HG02759 (cell line): ENCODE data around the gene GRAMD1A.
"Not testable (repeated sequence)": the region's sequence is repeated elsewhere in the genome, so short reads cannot be mapped to it uniquely, and the experiment has no call there.

Experiments
- ATAC-seq: cut with Tn5 transposase; IDR thresholded peaks from one replicate; pipeline ENCODE4 v1.9.1; 2021; ENCODE audit warnings: mild to moderate bottlenecking, moderate library complexity; ENCODE audit not compliant: unreplicated experiment

Gene GRAMD1A

GRCh38 chr19:34999498-35000337, at the start of gene GRAMD1A:
TSS of gene GRAMD1A (plus strand) at chr19:35000323. CDS start at chr19:35000479, 156 bp downstream.
- ATAC-seq, result peak; percentile 62

DNA sequence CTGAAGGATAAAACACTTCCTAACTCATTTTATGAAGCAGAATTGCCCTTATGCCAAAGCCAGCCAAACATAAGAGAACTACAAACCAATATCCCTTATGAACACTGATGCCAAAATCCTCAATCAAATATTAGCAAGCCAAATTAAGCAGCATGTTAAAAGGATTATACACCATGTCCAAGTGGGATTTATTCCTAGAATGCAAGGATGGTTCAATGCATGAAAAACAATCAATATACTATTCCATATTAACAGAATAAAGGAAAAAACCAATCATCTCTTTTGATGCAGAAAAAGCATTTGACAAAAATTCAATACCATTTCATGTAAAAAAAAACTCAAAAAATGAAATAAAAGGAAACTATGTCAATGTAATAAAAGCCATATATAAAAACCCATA, 47.0 kb upstream of the GRAMD1A start:
- no peak for ATAC-seq

GRCh38 chr19:34957830-34958751, 42.0 kb upstream of the GRAMD1A start:
- ATAC-seq, result no peak

DNA sequence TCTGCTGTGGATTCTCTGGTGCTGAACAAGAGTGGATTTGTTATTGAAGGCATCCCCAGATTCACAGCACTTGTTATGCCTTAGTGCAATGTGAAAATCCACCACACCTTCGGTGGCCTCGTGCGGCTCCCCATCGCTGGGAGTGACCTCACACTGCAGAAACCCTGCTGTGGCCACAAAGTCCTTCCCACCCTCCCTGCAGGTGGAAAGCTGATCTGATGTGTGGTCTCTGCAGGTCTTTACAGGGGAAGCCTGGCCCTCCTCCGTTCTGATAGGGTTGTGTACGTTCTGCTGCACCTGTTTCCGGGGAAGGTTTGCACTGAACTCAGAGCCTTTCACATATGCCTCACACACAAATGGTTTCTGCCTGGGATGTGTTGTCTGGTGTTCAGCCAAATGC, 41.1 kb upstream of the GRAMD1A start:
- no peak for ATAC-seq

- no peak for ATAC-seq
These were observed 39.9 kb upstream of the GRAMD1A start for GRCh38 chr19:34960103-34960805.

DNA sequence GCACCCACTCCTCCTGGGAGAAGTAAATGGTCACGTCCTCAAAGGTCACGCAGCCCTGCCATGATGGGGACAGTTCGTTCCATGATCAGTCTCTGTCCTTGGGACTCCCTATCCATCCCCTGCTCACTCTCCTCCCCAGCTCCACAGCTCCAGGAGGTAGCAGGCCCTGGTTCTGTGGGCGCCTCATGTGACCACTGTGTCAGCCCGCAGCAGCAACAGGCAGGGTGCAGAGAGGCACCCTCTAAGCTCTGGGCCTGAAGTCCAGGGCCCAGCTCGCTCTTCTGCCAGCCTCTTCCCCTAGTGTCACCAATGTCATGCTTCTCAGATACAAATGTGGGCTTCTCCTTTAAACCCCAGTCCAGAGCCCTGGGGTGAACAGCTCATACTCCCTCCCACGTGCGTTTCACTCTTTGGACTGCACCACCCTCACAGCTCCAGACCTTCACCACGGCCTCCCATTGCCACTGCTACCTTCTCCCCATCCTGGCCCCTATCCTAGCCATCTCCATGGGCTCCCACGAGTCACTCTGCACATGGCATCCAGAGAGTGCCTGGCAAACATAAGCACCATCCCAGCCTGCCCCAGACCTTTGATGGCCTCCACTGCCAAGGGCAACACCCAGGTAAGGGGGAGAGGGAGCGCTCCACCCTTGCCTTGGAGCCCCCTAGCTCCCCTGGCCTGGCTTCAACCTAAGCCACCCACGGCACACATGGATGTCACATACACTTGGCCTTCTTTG, 39.0 kb upstream of the GRAMD1A start:
- ATAC-seq, result no peak

DNA sequence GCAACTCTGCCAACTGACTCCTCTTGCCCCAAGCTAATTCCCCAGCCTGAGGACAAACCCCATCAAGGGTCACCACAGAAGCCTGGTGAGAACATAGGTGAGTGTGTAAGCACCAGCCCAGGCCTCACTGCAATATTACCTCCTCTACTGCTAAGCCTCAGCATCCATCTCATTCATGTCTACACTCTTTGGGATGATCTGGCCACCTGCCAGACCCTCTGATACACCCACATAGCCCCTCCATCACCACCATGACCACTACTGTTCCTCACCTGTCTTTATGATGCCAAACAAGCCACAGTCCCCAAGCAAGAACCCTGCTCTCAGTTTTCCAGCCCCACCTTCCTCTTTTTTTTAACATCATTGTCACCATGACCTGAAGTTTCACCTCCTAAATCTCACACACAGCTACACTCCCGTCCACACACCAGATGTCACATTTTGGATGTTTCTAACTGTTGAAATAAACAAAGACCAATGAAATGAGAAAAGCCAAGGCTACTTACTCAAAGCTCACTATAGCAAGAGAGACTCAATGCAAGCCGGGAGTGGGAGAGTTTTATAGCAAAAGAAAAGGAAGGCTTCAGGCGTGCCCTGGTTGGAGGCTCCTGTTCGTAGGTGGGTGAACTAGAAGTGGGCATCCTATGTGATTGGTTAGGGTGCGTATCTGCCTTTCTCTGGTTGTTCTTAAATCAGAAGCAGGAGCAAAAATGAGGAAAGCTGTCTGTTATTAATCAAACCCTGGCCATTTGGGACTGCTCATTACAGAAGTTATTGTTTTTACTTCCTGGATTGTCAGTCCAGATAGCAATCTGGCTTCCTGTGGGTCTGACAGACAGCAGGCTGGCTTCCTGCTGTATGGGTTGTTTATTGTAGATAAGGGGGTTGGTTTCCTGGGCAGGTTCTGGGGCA, 38.1 kb upstream of the GRAMD1A start:
- no peak for ATAC-seq

GRCh38 chr19:34962687-34963572, 37.2 kb upstream of the GRAMD1A start:
- no peak for ATAC-seq

DNA sequence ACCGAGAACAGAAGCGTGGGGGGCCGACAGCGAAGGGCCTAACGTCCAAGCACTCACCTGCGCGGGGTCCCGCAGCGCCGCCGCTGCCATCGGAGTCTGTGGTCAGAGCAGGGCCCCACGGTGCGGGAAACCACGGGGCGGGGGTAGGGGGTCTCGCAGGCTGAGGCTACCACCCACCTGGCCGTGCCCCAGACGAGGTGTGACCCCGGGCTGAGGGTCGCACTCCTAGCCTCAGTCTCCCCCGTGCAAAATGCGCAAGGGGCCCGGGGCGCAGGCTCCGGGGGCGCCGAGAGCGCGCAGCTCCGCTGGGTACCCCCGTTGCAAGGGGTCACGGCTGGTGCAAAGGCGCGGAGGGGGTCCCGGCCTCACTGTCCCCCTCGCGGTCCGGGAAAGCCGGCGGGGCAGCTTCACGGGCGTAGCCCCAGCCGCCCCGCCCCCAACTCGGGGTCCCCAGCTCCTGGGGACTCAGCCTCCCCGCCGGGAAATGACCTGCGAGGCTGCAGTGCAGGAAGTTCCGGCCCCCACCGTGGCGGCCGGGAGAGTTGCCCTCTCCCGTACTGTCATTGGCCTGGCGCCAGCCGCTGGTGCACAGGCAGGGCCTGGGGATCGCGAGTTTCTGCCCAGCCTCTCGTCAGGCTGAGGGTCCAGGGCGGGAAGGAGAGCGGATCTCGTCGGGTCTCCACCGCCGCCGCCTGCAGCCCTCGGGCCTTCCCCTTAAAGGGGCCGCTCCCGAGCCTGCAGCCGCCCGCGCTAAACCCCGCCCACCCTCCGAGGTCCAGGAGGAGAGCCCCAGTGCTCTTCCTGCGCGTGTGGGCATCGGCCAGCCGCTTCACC, 36.3 kb upstream of the GRAMD1A start, which contains the start of gene ZNF792:
Gene ZNF792 (minus strand): TSS at position 657 of the 834 bp plus-strand sequence. CDS start 567 bp downstream, at position 90.
- peak; percentile 77 for ATAC-seq

- no peak for ATAC-seq
These were observed 35.5 kb upstream of the GRAMD1A start for GRCh38 chr19:34964598-34964997.

- ATAC-seq, result not testable (repeated sequence)
These were observed 34.6 kb upstream of the GRAMD1A start for GRCh38 chr19:34965505-34965904.

DNA sequence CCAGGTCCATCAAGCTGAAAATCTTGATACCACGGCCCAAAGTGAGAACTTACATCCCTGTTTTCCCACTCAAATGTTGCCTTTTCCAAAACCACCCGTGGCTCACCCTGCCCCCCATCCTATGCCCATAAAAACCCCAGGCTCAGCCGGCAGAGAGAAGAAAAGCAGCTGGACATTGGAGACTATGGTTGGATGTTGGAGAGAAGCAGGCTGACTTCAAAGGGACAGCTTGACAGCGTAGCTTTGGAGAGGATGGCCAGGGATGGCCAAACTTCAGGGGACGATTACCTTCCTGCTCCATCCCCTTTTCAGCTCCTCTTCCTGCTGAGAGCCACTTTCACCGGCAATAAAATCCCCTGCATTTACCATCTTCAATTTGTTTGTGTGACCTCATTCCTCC, 32.6 kb upstream of the GRAMD1A start:
- no peak for ATAC-seq

- ATAC-seq, result no peak
These were observed 30.4 kb upstream of the GRAMD1A start for GRCh38 chr19:34969721-34970120.

- ATAC-seq, result not testable (repeated sequence)
These were observed 29.8 kb upstream of the GRAMD1A start for GRCh38 chr19:34970185-34970780.

- no peak for ATAC-seq
These were observed 27.9 kb upstream of the GRAMD1A start for GRCh38 chr19:34972163-34972705.

DNA sequence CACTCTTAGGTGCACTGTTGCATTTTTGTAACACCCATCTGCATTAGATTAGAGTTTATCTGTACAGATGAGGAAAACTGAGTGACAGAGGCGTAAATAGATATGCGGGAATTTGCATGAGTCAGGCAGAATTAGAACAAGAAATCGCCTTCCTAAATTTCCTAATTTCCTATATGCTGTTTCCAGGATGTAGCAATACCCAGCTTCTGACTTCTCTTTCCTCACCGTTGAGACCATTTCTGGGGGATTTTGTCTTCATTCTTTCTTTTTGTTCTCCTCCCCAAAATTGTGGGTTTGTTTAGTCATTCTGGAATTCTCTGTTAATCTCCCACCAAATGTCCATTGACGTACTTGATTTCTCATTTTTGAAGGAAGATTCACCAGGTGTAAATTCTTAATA, 25.5 kb upstream of the GRAMD1A start:
- no peak for ATAC-seq

- ATAC-seq, result no peak
These were observed 25.1 kb upstream of the GRAMD1A start for GRCh38 chr19:34975056-34975455.
